Activated T-helper 1 cell treated with anti-CD3 and anti-CD28 coated beads, Interleukin-12 subunit alpha, Interleukin-12 subunit beta, Interleukin-2, Interleukin-4 antibody, amounts not matched to agents 30 ng/mL and 10 ng/mL and 1 ng/mL, durations not matched to agents 14 hours and 24 hours and 36 hours (primary cell): ENCODE results near the gene MTERF4. TPM values are rescaled to one million over a fixed set of nuclear protein-coding genes. Genes with fewer than 3 reads are reported as not detected.
A peak's percentile ranks its signal among the peaks of the same experiment; 100 is the strongest.

Experiments
- DNase-seq: peaks from one replicate; pipeline ENCODE4 v3.0.0; 2021; ENCODE audit warnings: low spot score
- H3K27ac Mint-ChIP-seq: one replicate; pipeline ENCODE4 v1.8.0; 2021; ENCODE audit warnings: mild to moderate bottlenecking, mixed read lengths
- H3K27me3 Mint-ChIP-seq: one replicate; pipeline ENCODE4 v1.8.0; 2022; ENCODE audit warnings: mild to moderate bottlenecking, moderate library complexity, mixed read lengths; ENCODE audit not compliant: insufficient read depth
- H3K36me3 Mint-ChIP-seq: one replicate; pipeline ENCODE4 v1.8.0; 2021; ENCODE audit warnings: low read depth, mixed read lengths
- H3K4me1 Mint-ChIP-seq: one replicate; pipeline ENCODE4 v1.8.0; 2021; ENCODE audit warnings: low read depth, mixed read lengths
- H3K4me3 Mint-ChIP-seq: one replicate; pipeline ENCODE4 v1.8.0; 2021; ENCODE audit warnings: mild to moderate bottlenecking, moderate library complexity, mixed read lengths
- H3K9me3 Mint-ChIP-seq: one replicate; pipeline ENCODE4 v1.8.0; 2021; ENCODE audit warnings: mixed read lengths
- intact Hi-C: fragments of 100-400 bp; cut with micrococcal nuclease; formaldehyde crosslinking; loops from one replicate; pipeline ENCODE4 v1.15.1; 2024
- total RNA-seq: library from RNA; stranded (reverse); gene quantifications from 2 replicates; pipeline ENCODE4 v1.2.3, GENCODE V29; 2022

The MTERF4 gene
- total RNA-seq, 1 donor from 2014 or later, result 43.3 TPM

DNA sequence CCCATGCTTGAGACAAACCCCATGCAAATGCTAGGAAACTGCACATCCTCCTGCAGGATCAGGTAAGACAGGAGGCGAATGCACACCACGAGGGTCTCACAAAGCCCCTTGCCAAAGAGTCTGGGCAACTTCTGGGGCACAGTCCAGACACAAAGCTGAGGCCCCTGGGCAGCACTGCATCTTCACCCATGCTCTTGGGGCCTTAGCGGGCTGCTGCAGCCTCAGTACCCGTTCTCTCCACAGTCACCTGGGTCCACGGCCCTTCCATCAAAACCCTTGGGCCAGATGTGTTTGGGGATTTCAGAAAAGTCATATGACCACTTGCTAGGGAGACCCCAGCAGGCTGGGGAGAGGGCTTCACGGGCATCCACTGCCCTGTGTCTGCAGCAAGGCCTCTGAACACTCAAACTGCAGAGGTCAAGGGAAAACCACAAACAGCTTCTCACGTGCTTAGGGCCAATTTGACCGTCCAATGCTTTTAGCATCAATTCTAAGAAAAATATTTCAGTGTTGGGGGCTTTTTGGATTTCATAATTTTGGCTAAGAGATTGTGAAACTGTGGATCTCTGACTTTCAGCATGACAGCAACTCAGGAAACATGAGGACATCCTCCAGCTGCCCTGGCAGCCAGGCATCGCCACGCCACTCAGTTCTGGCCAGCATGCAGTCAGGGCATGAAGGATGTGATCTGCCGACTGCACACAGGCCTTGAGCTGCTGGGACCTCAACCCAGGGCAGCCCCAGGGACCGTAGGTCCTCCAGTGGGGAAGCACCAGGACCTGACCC, 27.2 kb upstream of the MTERF4 start:
- DNase-seq, result no peak
- H3K9me3 Mint-ChIP-seq, result no peaks in the 10 kb centered on the region
- intact Hi-C loops, result no loop called here
- H3K4me3 Mint-ChIP-seq, result peak overlapping the region; percentile 3
- H3K27ac Mint-ChIP-seq, result peak overlapping the region; percentile 98
- peaks cover 51% of the 10 kb centered on the region for H3K4me1 Mint-ChIP-seq
- H3K36me3 Mint-ChIP-seq, result peaks cover 49% of the 10 kb centered on the region
- H3K27me3 Mint-ChIP-seq, result no peaks in the 10 kb centered on the region

DNA sequence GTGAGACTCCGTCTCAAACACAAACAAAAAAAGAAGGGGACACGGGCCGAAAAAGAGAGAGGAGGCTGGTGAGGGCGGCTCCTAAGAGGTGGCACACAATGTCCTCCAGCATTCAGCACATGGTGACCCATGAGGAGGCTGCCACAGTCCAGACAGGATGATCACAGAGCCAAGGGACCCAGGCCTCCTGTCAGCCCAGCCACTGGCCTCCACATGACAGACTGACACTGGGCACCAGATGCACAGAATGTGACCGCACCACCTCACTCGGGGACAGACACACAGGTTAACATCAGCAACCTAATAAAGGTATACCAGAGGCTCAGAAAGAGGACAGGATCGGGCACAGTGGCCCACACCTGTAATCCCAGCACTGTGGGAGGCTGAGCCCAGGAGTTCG, 26.2 kb upstream of the MTERF4 start:
- Mint-ChIP-seq H3K36me3 (peaks cover 51% of the 10 kb centered on the region), H3K4me3 (peak overlapping the region; percentile 71), H3K9me3 (no peaks in the 10 kb centered on the region), H3K27ac (peak overlapping the region; percentile 98), H3K4me1 (peaks cover 57% of the 10 kb centered on the region), H3K27me3 (no peaks in the 10 kb centered on the region)
- intact Hi-C loops, result no loop called here
- no peak for DNase-seq

DNA sequence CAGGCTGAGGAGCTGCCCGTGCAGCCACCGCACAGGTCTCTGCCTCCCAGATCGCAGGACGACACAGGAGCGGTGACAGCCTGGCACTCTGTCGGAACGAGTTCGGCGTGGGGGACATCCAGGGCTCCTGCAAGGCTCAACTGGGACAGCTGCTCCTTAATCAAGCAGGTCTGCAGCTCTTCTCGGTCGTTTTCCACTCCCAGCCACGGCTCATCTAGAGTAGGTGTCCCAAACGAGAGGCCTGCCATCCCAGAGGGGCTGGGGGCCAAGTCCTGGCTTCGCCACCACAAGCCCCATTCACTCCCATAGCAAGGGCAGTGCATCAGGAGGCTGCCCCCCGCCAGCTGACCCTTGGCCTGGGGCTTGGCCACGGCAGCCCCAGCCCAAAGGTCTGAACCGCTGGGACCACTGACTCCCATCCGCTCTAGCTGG, 24.7 kb upstream of the MTERF4 start:
- Mint-ChIP-seq H3K36me3 (peaks cover 46% of the 10 kb centered on the region), H3K27me3 (no peaks in the 10 kb centered on the region), H3K4me3 (peak overlapping the region; percentile 71), H3K9me3 (no peaks in the 10 kb centered on the region), H3K27ac (peak overlapping the region; percentile 98), H3K4me1 (peaks cover 49% of the 10 kb centered on the region)
- DNase-seq, result no peak
- intact Hi-C loops, result loop anchor here (1.0 kb wide), 2 partner anchors 23 to 24 kb away; partner anchors contain the start of genes MTERF4 and PASK

DNA sequence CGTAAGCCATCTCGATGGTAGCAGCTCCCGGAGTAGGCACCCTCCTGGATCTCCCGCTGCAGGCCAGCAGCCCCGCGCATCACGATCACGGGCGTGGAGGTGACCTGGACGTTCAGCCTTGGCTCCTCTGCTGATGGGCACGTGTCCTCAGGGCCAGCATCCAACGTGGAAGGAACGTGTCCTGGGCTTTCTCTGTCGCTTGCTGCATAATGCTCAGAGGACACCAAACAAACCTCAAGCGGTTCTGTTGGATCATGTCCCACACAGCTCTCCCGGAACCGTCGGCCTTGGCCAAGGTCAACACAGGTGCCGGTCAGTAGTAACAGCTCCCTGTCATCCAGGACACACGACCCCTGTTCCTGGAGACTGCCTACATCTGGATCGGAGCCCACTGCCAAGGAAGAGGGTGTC, 24.1 kb upstream of the MTERF4 start:
- Mint-ChIP-seq H3K4me3 (no peak overlapping the region), H3K27me3 (no peaks in the 10 kb centered on the region), H3K36me3 (peaks cover 52% of the 10 kb centered on the region), H3K27ac (peak overlapping the region; percentile 98), H3K9me3 (peaks cover under 1% of the 10 kb centered on the region), H3K4me1 (peaks cover 54% of the 10 kb centered on the region)
- no peak for DNase-seq
- intact Hi-C loops, result no loop called here

DNA sequence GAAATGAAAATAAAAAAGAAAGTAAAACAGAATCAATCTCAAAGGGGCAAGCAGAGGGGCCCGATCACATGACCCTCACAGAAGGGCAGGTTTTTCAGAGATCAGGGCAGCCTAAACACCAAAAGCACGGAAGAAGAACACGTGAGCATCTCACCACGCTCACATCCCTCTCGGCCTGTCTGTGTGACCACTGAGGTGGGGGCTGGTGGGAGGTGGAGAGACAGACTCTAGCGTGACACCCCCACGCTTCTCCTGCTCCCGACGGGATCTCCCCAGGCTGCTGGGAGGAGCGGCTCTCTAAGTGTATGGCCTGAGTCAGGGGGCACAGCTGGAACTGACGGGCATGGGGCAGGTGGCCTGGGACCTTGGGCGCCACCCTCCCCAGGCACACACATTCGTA, 23.5 kb upstream of the MTERF4 start:
- no peak for DNase-seq
- H3K4me3 Mint-ChIP-seq, result peak overlapping the region; percentile 49
- peaks cover 60% of the 10 kb centered on the region for H3K4me1 Mint-ChIP-seq
- H3K9me3 Mint-ChIP-seq, result peaks cover 6% of the 10 kb centered on the region
- no peaks in the 10 kb centered on the region for H3K27me3 Mint-ChIP-seq
- intact Hi-C loops, result no loop called here
- peak overlapping the region; percentile 63 for H3K27ac Mint-ChIP-seq
- peaks cover 55% of the 10 kb centered on the region for H3K36me3 Mint-ChIP-seq

DNA sequence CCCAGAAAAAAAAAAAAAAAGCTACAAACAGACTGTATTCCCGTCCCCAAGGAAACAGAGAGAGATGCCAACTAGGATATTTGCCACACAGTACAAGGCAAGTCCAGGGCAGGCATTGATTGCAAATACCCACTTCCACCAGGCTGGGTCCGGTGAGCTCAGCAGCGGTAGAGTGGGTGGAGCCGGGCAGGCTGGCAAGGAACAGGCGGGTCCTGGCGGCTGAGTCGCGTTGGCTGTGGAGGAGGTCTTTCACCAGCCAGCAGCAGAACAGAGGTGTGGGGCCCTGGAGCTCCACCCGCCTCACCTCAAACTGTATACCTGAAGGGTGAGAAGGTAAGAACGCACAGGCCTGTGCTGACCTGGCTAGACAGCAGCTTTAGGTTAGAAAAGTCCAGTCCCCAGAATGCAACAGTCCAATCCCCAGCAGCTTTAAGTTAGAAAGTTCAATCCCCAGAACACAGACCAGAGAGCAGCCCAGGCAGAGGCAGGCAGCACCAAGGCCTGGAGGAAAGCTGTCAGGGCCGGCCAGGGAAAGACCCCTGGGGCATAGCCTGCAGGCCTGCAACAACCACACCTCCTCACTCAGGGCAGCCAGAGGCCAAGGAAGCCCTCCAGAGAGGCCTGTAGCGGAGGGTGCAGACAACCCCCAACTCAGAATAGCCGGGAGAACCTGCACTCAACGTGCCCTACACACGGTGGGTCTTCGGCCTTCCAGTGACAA, 21.9 kb upstream of the MTERF4 start:
- H3K27ac Mint-ChIP-seq, result peak overlapping the region; percentile 76
- H3K4me1 Mint-ChIP-seq, result peaks cover 46% of the 10 kb centered on the region
- intact Hi-C loops, result no loop called here
- H3K4me3 Mint-ChIP-seq, result peak overlapping the region; percentile 54
- peaks cover 52% of the 10 kb centered on the region for H3K36me3 Mint-ChIP-seq
- DNase-seq, result no peak
- H3K9me3 Mint-ChIP-seq, result peaks cover 11% of the 10 kb centered on the region
- H3K27me3 Mint-ChIP-seq, result no peaks in the 10 kb centered on the region

DNA sequence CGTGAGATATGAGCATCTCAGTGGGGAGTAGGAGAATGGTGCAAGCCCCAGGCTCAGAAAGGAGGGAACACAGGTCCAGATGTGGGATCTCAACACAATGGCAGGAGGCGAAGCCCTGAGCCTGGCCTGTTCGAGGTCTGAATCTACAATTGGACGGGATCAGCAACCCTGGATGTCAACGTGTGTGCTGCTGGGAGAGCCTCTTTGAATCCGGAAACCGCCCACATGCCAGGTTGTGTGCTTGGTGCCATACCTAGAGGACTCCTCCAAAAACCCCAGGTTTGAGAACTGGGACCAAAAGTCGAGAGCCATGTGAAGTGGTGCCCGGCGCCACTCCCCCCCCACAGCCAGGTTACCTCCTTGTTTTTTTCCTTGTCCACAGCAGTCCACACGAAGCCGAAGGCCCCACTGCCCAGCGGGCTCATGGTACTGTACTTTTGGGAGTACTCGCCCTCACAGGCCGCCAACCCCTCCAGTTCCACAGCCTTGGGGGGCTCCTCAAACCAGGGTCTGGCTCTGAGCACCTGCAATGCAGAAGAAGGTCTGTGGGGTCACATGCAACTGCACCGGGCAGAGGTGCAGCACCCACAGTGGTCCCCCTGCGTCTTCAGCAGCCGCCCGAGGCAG, 20.4 kb upstream of the MTERF4 start:
- H3K27ac Mint-ChIP-seq, result no peak overlapping the region
- peaks cover 46% of the 10 kb centered on the region for H3K36me3 Mint-ChIP-seq
- no peak for DNase-seq
- H3K4me1 Mint-ChIP-seq, result peaks cover 37% of the 10 kb centered on the region
- H3K27me3 Mint-ChIP-seq, result no peaks in the 10 kb centered on the region
- intact Hi-C loops, result no loop called here
- H3K9me3 Mint-ChIP-seq, result peaks cover 11% of the 10 kb centered on the region
- H3K4me3 Mint-ChIP-seq, result no peak overlapping the region

DNA sequence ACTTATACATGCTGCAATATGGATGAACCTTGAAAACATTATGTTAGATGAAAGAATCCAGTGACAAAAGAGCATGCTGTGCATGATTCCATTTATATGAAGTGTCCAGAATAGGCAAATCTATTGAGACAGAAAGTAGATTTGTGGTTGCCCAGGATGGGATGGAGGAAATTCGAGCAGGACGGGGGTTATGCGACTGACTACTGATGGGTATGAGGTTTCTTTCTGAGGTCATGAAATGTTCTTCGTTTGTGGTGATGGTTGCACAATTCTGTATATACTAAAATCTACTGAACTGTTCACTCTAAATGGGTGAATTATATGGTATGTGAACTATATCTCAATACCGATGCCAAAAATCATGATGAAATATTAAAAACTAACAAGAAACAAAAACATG, 18.9 kb upstream of the MTERF4 start:
- H3K27ac Mint-ChIP-seq, result no peak overlapping the region
- intact Hi-C loops, result no loop called here
- no peaks in the 10 kb centered on the region for H3K27me3 Mint-ChIP-seq
- H3K36me3 Mint-ChIP-seq, result peaks cover 51% of the 10 kb centered on the region
- DNase-seq, result no peak
- H3K9me3 Mint-ChIP-seq, result peaks cover 11% of the 10 kb centered on the region
- H3K4me1 Mint-ChIP-seq, result peaks cover 34% of the 10 kb centered on the region
- H3K4me3 Mint-ChIP-seq, result no peak overlapping the region

DNA sequence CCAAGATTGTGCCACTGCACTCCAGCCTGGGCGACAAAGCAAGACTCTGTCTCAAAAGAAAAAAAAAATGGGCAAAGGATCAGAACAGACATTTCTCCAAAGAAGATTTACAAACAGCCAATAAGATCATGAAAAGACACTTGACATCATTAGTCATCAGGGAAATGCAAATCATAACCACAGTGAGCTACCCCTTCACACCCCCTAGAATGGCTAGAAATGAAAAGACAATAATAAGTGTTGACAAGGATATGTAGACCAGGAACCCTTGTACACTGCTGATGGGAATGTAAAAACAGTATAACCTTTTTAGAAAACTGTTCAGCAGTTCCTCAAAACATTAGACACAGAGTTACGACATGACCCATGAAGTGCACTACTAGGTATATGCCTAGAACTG, 18.4 kb upstream of the MTERF4 start:
- no peaks in the 10 kb centered on the region for H3K27me3 Mint-ChIP-seq
- intact Hi-C loops, result no loop called here
- no peak overlapping the region for H3K4me3 Mint-ChIP-seq
- peaks cover 51% of the 10 kb centered on the region for H3K36me3 Mint-ChIP-seq
- no peak overlapping the region for H3K27ac Mint-ChIP-seq
- peaks cover 11% of the 10 kb centered on the region for H3K9me3 Mint-ChIP-seq
- DNase-seq, result no peak
- peaks cover 30% of the 10 kb centered on the region for H3K4me1 Mint-ChIP-seq

DNA sequence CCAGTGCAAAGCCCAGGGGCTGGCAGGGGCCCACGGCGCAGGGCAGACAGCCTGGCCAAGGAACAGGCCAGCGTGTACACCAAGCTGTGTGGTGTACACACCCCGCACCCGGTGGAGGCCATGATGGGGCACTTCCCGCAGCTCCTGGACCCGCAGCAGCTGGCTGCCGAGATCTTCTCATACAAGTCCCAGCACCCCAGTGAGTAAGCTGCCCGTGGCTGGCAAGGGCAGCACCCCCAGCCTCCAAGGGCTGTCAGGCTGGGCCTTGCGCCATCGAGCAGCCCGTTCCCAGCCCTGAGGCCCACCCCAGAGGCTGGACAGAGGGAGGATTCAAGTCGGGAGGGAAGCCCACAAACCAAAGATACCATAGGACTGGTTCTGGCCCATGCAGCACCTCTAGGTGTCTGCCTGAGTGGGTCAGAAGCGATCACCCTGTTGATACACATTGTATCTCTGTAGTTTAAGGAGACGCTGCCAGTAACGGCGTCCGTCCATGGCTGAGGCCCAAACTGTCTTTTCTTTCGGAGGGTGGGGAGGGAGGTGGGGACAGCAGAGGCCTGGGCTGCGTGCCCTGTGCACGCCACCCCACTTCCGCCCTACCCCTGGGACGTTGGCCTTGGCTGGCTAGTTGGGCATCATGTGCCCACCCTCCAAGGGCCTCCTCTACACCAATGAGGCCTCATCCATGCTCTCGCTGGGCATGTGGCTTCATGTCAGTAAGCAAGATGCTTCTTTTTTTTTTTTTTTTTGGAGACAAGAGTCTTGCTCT, 16.8 kb upstream of the MTERF4 start:
- DNase-seq, result no peak

DNA sequence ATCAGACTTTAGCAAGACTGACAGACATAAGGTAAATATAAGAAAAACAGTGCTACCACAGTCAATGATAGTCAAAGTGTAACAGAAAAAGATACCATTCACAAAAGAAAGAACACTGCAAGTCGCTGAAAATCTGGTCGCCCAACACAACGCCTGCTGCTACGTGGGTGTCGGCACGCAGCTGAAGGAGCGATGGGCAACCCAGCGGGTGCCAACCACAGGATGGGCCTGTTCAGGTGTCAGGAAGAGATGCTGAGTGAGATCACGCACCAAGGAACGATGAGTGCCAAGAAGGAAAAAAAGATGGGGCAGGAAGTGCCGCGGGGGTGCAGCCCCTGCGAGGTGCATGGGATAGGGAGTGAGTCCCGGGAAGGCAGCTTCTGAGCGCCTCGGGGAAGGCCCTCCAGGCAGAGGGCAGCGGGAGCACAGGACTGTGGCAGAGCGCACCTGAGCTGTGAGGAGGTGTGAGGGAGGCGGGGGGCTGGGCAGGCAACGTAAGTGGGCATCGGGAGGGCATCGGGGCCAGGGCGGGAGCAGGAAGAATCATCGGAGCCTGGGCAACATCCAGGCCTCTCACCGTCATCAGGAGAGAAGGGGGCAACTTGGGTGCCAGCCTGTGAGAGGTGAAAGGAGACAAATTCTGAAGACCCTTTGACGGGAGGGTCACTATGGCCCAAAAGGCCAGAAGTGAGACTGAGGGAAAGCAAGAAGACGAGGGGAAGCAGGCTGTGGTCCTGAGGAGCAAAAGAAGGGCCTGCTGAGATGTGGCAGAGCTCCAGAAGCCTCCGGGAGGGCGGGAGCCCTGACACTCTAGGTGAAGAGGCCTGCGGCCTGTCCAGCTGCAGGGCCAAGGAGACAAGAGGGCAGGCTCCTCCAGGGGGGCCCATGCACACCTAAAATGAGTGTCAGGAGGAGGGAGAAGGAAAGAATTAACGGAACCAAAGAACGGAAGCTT, 14.8 kb upstream of the MTERF4 start:
- Mint-ChIP-seq H3K4me3 (no peak overlapping the region), H3K27ac (no peak overlapping the region), H3K27me3 (no peaks in the 10 kb centered on the region), H3K36me3 (peaks cover 65% of the 10 kb centered on the region), H3K9me3 (peaks cover 11% of the 10 kb centered on the region), H3K4me1 (peaks cover 40% of the 10 kb centered on the region)
- no peak for DNase-seq
- intact Hi-C loops, result no loop called here

More for the DNA sequence above, 16.8 kb upstream of the MTERF4 start:
- Mint-ChIP-seq H3K4me1 (peaks cover 34% of the 10 kb centered on the region), H3K36me3 (peaks cover 62% of the 10 kb centered on the region), H3K27ac (no peak overlapping the region), H3K9me3 (peaks cover 11% of the 10 kb centered on the region), H3K4me3 (no peak overlapping the region), H3K27me3 (no peaks in the 10 kb centered on the region)
- intact Hi-C loops, result no loop called here

DNA sequence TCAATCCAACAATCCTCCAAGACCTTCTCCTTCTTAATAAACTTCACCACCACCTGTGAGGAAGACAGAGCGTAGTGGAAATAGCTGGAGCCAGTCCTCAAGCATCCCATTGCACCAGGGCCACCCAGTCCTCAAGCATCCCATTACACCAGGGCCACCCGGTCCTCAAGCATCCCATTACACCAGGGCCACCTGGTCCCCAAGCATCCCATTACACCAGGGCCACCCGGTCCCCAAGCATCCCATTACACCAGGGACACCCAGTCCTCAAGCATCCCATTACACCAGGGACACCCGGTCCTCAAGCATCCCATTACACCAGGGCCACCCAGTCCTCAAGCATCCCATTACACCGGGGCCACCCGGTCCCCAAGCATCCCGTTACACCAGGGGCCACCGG, 13.3 kb upstream of the MTERF4 start:
- H3K27ac Mint-ChIP-seq, result no peak overlapping the region
- H3K9me3 Mint-ChIP-seq, result peaks cover 2% of the 10 kb centered on the region
- no peaks in the 10 kb centered on the region for H3K27me3 Mint-ChIP-seq
- H3K4me3 Mint-ChIP-seq, result no peak overlapping the region
- DNase-seq, result no peak
- peaks cover 34% of the 10 kb centered on the region for H3K4me1 Mint-ChIP-seq
- intact Hi-C loops, result no loop called here
- peaks cover 56% of the 10 kb centered on the region for H3K36me3 Mint-ChIP-seq
